Neural cell (in vitro differentiated cells): ENCODE measurements around the gene ATXN7L1. TPM values are rescaled to one million over a fixed set of nuclear protein-coding genes. Genes with fewer than 3 reads are reported as not detected.

ENCODE experiments used
- H2AFZ ChIP-seq: fragments of 200-600, 300-800 bp; sonication (generic), shearing (Covaris generic); 2 replicates; pipeline ENCODE4 v1.6.0; 2014; ENCODE audit warnings: low read depth, mild to moderate bottlenecking, antibody characterized with exemption, low read length, moderate library complexity
- H3F3A ChIP-seq: fragments of 200-600 bp; shearing (Covaris generic); 2 replicates; pipeline ENCODE4 v1.6.1; 2016; ENCODE audit warnings: mild to moderate bottlenecking, moderate library complexity, mixed read lengths, antibody characterized with exemption, low read length; ENCODE audit not compliant: insufficient read depth, poor library complexity, severe bottlenecking
- H3K27ac ChIP-seq: fragments of 200-600, 300-800 bp; sonication (generic), shearing (Covaris generic); 2 replicates; pipeline ENCODE4 v1.5.1; 2014; ENCODE audit warnings: mild to moderate bottlenecking, low read length, moderate library complexity
- H3K27me3 ChIP-seq: fragments of 300-800, 200-600 bp; sonication (generic), shearing (Covaris generic); 2 replicates; pipeline ENCODE4 v1.6.0; 2014; ENCODE audit warnings: mild to moderate bottlenecking, low read depth, low read length, moderate library complexity; ENCODE audit not compliant: insufficient read depth
- H3K36me3 ChIP-seq: fragments of 300-800, 200-600 bp; sonication (generic), shearing (Covaris generic); 2 replicates; pipeline ENCODE4 v1.5.1; 2014; ENCODE audit warnings: mild to moderate bottlenecking, antibody characterized with exemption, low read length, moderate library complexity; ENCODE audit not compliant: insufficient read depth
- H3K4me2 ChIP-seq: fragments of 300-800, 200-600 bp; sonication (generic), shearing (Covaris generic); 2 replicates; pipeline ENCODE4 v1.6.0; 2014; ENCODE audit warnings: mild to moderate bottlenecking, low read length
- H3K4me3 ChIP-seq: fragments of 300-800, 200-600 bp; sonication (generic), shearing (Covaris generic); 2 replicates; pipeline ENCODE4 v1.5.1; 2014; ENCODE audit warnings: mild to moderate bottlenecking, low read length, moderate library complexity
- H3K79me2 ChIP-seq: fragments of 200-600 bp; shearing (Covaris generic); replicated peaks from 2 replicates; pipeline ENCODE4 v1.6.0; 2014; ENCODE audit warnings: mild to moderate bottlenecking, low read length, moderate library complexity; ENCODE audit not compliant: insufficient read depth
- H3K9ac ChIP-seq: fragments of 300-800, 200-600 bp; sonication (generic), shearing (Covaris generic); 2 replicates; pipeline ENCODE4 v1.6.1; 2016; ENCODE audit warnings: mild to moderate bottlenecking, low read length, mixed read lengths
- H3K9me2 ChIP-seq: fragments of 200-600 bp; shearing (Covaris generic); 2 replicates; pipeline ENCODE4 v1.6.1; 2016; ENCODE audit warnings: mild to moderate bottlenecking, low read length, mixed read lengths; ENCODE audit not compliant: insufficient read depth
- H3K9me3 ChIP-seq: fragments of 200-600, 300-800 bp; sonication (generic), shearing (Covaris generic); 2 replicates; pipeline ENCODE4 v1.6.1; 2016; ENCODE audit warnings: mild to moderate bottlenecking, mixed run types, low read length, moderate library complexity, mixed read lengths
- H4K20me1 ChIP-seq: fragments of 200-600 bp; shearing (Covaris generic); 2 replicates; pipeline ENCODE4 v1.6.1; 2016; ENCODE audit warnings: mild to moderate bottlenecking, mixed run types; ENCODE audit not compliant: insufficient read depth
- CTCF ChIP-seq: fragments of 450-650 bp; IDR thresholded peaks from 2 replicates; pipeline ENCODE4 v1.5.1; 2014; ENCODE audit warnings: antibody characterized with exemption, mild to moderate bottlenecking, moderate library complexity; ENCODE audit not compliant: poor library complexity, severe bottlenecking
- EP300 ChIP-seq: fragments of 450-650 bp; conservative IDR thresholded peaks from 2 replicates; pipeline ENCODE4 v1.6.1; 2014; ENCODE audit warnings: antibody characterized with exemption, mild to moderate bottlenecking, moderate library complexity; ENCODE audit not compliant: poor library complexity, severe bottlenecking
- EZH2 ChIP-seq: fragments of 200-600, 300-800 bp; shearing (Covaris generic), sonication (generic); IDR thresholded peaks from 2 replicates; pipeline ENCODE4 v1.6.1; 2014; ENCODE audit warnings: antibody characterized with exemption, low read length, borderline replicate concordance, mild to moderate bottlenecking; ENCODE audit not compliant: insufficient read depth, poor library complexity, severe bottlenecking
- MXI1 ChIP-seq: fragments of 450-650 bp; conservative IDR thresholded peaks from 2 replicates; pipeline ENCODE4 v1.6.1; 2014; ENCODE audit warnings: antibody characterized with exemption, mild to moderate bottlenecking; ENCODE audit not compliant: poor library complexity, severe bottlenecking
- POLR2AphosphoS5 ChIP-seq: IDR thresholded peaks from 2 replicates; pipeline ENCODE4 v1.6.1; 2012
- RAD21 ChIP-seq: fragments of 450-650 bp; conservative IDR thresholded peaks from 2 replicates; pipeline ENCODE4 v1.6.1; 2014; ENCODE audit warnings: antibody characterized with exemption, mild to moderate bottlenecking, moderate library complexity
- REST ChIP-seq: IDR thresholded peaks from 2 replicates; pipeline ENCODE4 v1.6.1; 2012; ENCODE audit warnings: borderline replicate concordance
- SMC3 ChIP-seq: fragments of 450-650 bp; conservative IDR thresholded peaks from 2 replicates; pipeline ENCODE4 v1.6.1; 2014; ENCODE audit warnings: antibody characterized with exemption, mild to moderate bottlenecking, moderate library complexity; ENCODE audit not compliant: poor library complexity
- TAF1 ChIP-seq: IDR thresholded peaks from 2 replicates; pipeline ENCODE4 v1.6.1; 2012; ENCODE audit warnings: low read depth
- polyA plus RNA-seq: library from polyadenylated mRNA; depleted of rRNA; stranded (reverse); fragments of >200 nt; gene quantifications from 2 replicates; pipeline ENCODE4 v1.2.3, GENCODE V29; 2014

Gene ATXN7L1
- polyA plus RNA-seq, 1 donor from 2014 or later, result 4.3 TPM

- no peak overlapping the region for H3K4me3 ChIP-seq
- no peak for TF ChIP-seq EP300
- H3K79me2 ChIP-seq, result no peaks in the 10 kb centered on the region
- H3K27me3 ChIP-seq, result no peaks in the 10 kb centered on the region
- H3K9me2 ChIP-seq, result no peaks in the 10 kb centered on the region
- no peak overlapping the region for H3K4me2 ChIP-seq
- no peaks in the 10 kb centered on the region for H3K36me3 ChIP-seq
- H3K27ac ChIP-seq, result no peak overlapping the region
- H3K9me3 ChIP-seq, result no peaks in the 10 kb centered on the region
- H3F3A ChIP-seq, result no peaks in the 10 kb centered on the region
- no peaks in the 10 kb centered on the region for H4K20me1 ChIP-seq
- H3K9ac ChIP-seq, result no peak overlapping the region
- no peak overlapping the region for H2AFZ ChIP-seq
Measured at GRCh38 chr7:105690325-105690945, 186.0 kb downstream of the ATXN7L1 start.

- H3K27ac ChIP-seq, result no peak overlapping the region
- no peak overlapping the region for H3K4me2 ChIP-seq
- no peak overlapping the region for H3K9ac ChIP-seq
- H3K79me2 ChIP-seq, result no peaks in the 10 kb centered on the region
- no peaks in the 10 kb centered on the region for H3K36me3 ChIP-seq
- no peak overlapping the region for H2AFZ ChIP-seq
- TF ChIP-seq EP300 (no peak), MXI1 (no peak), REST (no peak), EZH2 (no peak), POLR2AphosphoS5 (no peak), RAD21 (no peak), CTCF (no peak), SMC3 (no peak), TAF1 (no peak)
- no peaks in the 10 kb centered on the region for H3K27me3 ChIP-seq
- H3K9me2 ChIP-seq, result no peaks in the 10 kb centered on the region
- H3F3A ChIP-seq, result no peaks in the 10 kb centered on the region
- H3K4me3 ChIP-seq, result no peak overlapping the region
- H4K20me1 ChIP-seq, result no peaks in the 10 kb centered on the region
- no peaks in the 10 kb centered on the region for H3K9me3 ChIP-seq
Measured at GRCh38 chr7:105689067-105689819, 187.2 kb downstream of the ATXN7L1 start.
